ENCODE measurements around the gene GATB.

Gene GATB

DNA sequence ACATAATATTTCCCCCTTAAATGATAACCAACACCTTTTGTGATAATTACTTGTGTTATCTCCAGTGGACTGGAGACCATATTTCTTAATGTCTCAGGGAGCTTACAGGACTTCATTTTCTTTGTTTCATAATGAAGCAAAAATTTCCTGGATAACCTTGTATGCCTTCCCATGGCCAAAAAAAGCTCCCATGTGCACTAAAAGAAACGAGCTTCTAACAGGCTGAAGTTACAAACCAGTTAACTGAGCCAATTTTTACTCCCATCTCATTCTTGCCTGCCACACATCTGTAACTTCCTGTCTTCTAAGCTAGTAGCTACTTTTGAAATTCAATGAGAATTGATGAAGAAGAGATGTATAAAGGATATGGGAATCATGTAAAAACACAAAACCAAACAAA is 32.8 kb downstream of the GATB start:
- no peak for DNase-seq

GRCh38 chr4:151727365-151727764 is 33.4 kb downstream of the GATB start:
- no peak for DNase-seq

- no peak for DNase-seq
Observed at GRCh38 chr4:151725087-151725486, 35.7 kb downstream of the GATB start.

- DNase-seq = no peak
Observed at GRCh38 chr4:151721916-151722315, 38.9 kb downstream of the GATB start.

- no peak for DNase-seq
Observed at GRCh38 chr4:151721466-151721865, 39.3 kb downstream of the GATB start.

- DNase-seq = no peak
Observed at GRCh38 chr4:151719956-151720334, 40.9 kb downstream of the GATB start.

DNA sequence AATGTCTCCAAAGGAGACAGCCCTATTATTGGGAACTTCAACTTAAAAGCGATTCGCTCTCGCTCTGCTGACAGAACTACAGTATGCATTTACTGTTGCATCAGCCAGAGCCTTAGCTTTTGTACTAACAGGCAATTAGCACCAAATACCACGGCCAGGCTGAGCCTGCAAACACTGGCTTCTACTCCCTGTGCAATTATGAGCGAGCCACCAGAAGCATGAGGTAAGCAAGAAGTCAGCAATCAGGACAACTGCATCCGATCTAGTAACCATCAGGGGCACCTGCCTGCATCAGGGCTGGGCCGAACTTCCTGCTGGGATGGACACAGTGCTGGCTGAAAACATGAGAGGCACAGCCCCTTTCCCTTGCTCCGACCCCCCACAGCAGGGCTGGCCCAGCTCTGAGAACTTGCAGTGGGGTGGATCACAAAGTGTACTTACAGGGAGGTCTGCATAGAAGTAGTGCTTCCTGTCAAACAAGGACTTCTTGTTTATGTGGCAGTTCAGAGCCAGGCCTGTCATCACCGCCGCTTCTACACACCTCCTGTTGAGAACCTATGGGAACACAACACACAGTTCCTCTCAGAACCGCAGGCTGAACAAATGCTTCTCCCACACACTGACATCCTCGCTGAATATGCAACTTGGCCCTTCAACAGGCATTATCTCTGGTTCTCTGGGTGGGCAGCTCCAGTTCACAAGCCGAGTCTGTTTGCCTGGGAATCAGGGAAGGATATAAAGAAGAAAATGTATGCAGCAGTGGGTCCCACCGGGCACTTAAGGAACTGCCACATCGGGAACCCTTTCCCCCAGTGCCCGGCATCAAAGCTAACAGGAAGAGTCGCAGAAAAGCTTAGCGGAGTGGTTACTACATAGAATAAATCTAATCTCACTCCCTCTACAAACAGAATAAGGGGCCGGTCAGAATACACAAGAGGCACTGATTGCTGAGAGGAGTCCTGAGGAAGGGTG is 41.5 kb downstream of the GATB start:
- DNase-seq = no peak

- no peak for DNase-seq
Observed at GRCh38 chr4:151717909-151718628, 42.7 kb downstream of the GATB start.

DNA sequence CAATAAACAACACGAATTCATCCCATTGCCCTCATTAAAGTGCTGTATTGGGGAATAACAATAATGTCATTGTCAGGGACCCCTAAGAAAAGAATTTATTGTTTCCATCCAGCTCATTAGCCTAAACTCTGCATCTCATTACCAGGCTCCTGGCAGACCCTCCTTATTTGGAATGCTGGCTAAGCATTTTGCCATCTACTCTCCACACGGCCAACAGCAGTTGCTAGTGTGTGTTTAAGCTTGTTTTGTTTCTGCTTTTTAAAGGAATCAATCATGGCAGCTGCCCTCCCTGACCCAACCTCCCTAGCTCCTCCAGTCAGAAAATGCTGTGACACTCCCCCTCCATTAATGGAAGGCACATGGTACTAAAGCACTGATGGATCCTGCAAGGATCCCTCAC is 43.5 kb downstream of the GATB start:
- DNase-seq = no peak

DNA sequence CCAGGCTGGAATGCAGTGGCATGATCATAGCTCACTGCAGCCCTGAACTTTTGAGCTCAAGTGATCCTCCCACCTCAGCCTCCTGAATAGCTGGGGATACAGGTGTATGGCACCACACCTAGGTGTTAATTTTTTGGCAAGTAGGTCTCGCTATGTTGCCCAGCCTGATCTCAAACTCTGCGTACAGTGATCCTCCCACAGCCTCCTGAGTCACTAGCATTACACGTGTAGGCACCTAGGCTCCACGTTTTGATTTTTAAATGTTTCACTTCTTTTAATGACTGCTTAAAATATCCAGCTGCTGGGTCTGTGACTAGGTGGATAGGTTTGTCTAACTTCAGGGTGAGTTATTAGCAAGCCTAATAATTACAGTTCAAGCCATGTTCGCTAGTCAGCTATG is 44.5 kb downstream of the GATB start:
- no peak for DNase-seq

DNA sequence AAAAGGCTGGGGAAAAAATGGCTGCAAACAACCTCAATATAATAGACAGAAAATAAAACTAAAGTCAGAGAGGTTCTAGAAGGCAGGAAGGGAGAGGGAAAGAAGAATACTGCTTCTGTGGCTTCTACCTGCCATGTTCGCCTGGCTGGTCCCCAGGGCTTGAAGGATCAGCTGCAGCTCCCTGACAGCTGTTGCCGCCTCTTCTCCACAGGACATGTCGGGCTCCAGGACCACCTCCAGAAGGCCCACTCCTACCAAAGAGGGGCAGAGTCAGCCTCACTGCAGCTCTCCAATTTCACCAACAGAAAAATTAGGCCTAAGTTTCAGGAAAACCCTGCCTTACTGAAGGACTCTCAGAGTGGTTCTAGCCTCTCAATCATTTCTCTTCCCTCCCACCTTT is 44.9 kb downstream of the GATB start:
- DNase-seq = no peak

DNA sequence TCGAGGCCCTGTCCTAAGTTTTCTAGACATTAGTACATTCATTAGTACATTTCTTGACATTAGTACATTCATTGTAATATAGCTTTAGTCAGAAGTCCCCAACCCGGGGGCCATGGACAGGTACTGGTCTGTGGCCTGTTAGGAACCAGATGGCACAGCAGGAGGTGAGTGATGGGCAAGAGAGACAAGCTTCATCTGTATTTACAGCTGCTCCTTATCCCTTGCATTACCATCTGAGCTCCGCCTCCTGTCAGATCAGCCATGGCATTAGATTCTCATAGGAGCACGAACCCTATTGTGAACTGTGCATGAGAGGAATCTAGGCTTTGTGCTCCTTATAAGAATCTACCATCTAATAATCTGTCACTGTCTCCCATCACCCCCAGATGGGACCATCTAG is 48.0 kb downstream of the GATB start:
- DNase-seq = no peak

- DNase-seq = no peak
Observed at GRCh38 chr4:151711646-151712045, 49.2 kb downstream of the GATB start.

DNA sequence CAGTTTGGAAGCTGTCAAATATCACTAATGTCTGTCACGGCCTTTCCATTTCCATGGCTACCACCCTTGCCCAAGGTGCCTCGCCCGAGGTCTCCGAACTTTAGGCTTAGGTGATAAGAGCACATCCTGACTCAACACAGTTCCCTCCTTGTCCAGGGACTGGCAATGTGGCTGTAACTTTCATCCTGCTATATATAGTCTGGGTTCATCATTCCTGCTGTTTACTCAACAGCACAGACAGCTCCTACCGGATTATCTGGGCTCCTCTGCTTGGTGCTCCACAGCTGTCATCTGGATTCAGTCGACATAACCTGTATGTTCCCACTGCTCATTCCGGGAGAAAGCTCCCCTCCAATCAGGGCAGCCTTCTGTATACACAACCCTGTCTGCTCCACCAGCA is 51.2 kb downstream of the GATB start:
- DNase-seq = no peak

DNA sequence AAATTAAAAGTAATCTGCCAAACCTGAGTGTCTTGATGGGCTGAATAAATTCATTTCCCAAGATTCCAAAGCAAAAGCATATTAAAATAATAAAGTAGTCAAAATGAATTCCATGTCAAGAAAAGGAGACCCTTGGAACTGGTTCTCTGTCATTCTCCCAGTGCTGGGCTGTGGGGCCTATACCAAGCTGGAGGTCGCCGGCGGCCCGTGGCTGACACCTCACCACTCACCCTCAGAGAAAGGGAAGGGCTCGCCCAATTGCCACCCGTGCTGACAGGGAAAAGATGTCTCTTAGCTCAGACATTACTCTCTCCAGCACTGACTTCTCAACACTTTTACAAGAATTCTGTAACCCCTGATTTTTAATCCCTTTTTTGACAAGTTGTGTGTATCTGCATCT is 51.7 kb downstream of the GATB start:
- DNase-seq = no peak

DNA sequence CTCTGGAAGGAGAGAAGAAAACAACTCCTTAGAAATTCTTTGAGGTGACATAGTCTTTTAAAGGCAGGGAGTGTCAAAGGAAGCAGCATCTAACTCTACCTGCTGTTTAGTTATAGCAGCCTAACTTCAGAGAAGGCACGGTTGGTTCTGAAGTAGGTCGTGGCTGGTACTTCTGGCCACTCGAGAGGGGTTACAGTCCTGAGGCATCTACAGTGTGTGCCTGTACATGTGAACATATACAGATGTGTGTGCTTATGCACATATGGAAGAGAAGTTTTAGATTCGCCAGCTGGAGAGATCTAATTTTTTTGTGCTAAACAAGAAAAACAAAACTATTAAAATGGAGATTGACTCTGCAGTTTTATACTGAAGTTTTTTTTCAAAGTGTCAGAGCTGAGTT is 52.7 kb downstream of the GATB start:
- DNase-seq = no peak

DNA sequence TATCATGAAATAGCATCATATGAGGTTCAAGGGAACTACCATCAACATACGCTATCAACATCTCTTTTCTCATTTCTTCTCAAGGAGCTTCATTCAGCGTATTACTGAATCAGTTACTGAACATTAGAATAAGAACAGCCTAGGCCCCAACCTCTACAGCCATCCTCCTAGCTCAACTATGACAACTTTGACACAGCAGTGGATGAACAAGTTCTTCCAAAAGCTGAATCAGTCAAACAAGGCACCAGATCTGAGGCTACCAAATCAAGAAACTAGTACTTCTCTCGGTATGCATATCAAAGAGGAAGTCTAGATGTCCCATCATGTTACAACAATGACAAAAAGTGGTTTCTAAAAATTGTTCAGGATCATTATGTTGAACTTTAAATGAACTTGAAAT is 57.4 kb downstream of the GATB start:
- DNase-seq = no peak

DNA sequence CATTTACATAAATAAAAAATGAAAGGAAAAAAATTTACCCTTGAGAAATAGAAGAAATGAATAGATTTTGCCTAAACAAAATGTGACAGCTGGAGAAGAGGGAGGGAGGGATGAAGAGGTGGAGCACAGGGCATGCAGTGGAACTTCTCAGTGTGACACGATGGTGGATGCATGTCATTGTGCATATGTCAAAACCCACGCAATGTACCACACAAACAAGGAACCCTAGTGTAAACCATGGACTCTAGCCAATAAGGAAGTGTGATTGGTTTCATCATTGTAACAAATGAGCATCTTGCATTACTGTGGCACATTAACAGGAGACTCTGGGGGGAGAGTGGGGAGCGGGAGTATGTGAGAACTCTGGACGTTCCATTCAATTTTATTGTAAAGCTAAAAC is 58.6 kb downstream of the GATB start:
- DNase-seq = no peak

GRCh38 chr4:151700566-151701316 is 60.1 kb downstream of the GATB start:
- DNase-seq = no peak

DNA sequence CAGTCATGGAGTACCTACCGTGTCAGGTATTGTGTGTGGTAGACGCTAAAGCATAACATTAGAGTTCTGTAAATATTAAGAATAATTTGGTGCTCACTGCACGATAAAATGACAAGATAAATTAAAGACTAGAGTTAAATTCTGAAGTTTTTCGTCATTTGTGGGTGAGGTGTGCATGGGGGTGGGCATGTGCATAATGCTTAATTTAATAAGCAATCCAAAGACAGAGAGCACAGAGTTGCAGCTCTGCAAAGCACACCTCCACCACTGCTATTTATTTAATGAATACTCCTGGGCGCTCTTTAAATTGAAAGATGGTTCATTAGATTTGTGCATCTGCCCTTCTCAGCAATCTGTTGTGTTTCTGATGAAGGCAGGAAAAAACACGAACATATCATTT is 62.6 kb downstream of the GATB start:
- DNase-seq = no peak

DNA sequence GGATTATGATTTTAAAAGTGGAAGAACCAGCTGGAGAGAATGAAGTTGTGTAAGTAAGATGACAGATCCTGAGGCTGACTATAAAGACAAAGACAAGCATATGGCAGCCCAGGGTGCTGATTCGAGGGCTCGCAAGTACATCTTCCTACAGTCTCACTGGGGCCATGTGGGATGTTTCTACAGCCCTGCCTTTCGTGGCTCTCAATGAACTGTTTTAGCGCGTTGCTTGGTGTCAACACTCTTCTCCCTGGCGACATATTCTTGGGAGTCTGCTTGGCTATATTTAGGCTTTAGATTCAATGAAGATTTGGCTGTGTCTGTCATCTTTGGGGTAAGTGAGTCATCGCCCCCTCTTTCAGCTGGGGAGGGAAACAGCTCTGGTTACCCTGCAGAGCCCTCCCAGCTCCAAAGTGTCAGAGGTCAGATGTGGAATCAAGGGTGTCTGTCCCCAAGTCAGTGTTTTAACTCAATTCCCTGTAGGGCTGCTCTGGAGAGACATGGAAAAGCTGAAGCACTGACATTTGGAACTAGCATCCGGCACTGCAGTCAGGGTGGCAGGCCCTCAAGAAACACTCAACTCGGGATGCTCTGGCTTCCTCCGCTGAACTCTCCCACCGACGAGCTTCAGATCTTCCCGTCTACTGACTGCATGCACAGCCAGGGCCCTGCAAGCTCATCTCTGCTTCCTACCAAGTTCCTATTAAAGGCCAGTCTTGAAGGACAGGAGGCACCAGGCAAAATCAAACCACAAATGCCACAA is 65.7 kb downstream of the GATB start:
- no peak for DNase-seq

DNA sequence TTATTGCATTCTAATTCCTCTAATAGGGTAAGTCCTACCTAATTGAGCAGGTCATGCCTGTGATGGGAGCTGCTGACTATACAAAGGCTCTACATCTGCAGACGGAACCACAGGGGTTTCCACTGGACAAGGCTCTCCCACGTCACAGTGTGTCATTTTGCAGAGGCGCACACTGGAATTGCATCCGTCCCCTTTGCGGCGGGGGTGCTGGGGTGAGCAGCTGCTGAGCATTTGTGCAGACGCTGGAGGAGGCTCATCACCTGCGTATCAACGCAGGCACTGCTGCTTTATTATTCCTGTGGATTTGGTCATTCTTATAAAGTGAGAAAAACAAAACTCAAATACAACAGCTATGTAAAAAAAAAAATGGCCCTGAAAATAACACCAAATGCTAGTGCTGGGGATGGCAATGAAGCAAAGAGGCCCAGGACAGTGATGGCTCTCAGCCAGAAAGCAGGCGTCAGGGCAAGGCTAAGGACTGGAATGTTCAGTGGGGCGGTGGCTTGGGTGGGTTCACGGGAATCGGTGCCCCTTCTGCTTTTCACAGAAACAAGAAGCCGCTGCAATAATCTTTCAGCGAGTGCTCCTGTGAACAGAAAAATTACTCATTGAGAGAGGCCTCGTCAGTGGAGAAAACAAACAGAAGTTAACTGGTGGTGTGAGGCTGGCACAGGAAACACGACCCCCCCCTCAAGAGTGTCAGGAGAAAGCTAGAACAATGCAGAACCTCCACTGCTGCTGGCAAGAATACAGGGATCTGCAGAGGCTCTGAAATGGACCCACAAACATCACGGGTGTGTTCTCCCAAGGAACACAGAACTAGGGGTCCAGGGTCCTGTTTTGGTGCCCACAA is 67.8 kb downstream of the GATB start:
- DNase-seq = no peak
